ENCODE measurements around the gene RPS6KA6. TPM values are rescaled to one million over a fixed set of nuclear protein-coding genes. Genes with fewer than 3 reads are reported as not detected.

The RPS6KA6 gene
- 0.54 TPM for total RNA-seq
- long read RNA-seq, partial matches to known transcripts = 0 of 2 reads
- long read RNA-seq, other reads (novel, unspliced or antisense) = 0 of 2 reads

GRCh38 chrX:84187533-84188319, at the start of gene RPS6KA6:
Gene RPS6KA6, minus strand, starts transcription at chrX:84188199. Its CDS starts 300 bp downstream, at chrX:84187899.
- intact Hi-C loops (cut with DNase I) = no loop called here
- peak; percentile 57 for ATAC-seq (ENCODE audit: poor library complexity)
- peak; percentile 34 for DNase-seq

GRCh38 chrX:84224741-84225140, 36.7 kb upstream of the RPS6KA6 start:
- intact Hi-C loops (cut with DNase I) = no loop called here
- DNase-seq (no peak), ATAC-seq (ENCODE audit: poor library complexity) (no peak)

GRCh38 chrX:84223261-84223660, 35.3 kb upstream of the RPS6KA6 start:
- ATAC-seq (ENCODE audit: poor library complexity) (no peak), DNase-seq (no peak)
- intact Hi-C loops (cut with DNase I) = no loop called here

GRCh38 chrX:84221181-84221580, 33.2 kb upstream of the RPS6KA6 start:
- intact Hi-C loops (cut with DNase I) = no loop called here
- DNase-seq (no peak), ATAC-seq (ENCODE audit: poor library complexity) (no peak)

GRCh38 chrX:84219551-84219950, 31.6 kb upstream of the RPS6KA6 start:
- ATAC-seq (ENCODE audit: poor library complexity) (no peak), DNase-seq (no peak)
- intact Hi-C loops (cut with DNase I) = no loop called here

GRCh38 chrX:84218726-84219125, 30.7 kb upstream of the RPS6KA6 start:
- intact Hi-C loops (cut with DNase I) = no loop called here
- no peak for ATAC-seq (ENCODE audit: poor library complexity)
- no peak for DNase-seq

- DNase-seq (no peak), ATAC-seq (ENCODE audit: poor library complexity) (no peak)
- intact Hi-C loops (cut with DNase I) = no loop called here
These were observed 28.9 kb upstream of the RPS6KA6 start for GRCh38 chrX:84216881-84217280.

- ATAC-seq (ENCODE audit: poor library complexity) (no peak), DNase-seq (no peak)
- intact Hi-C loops (cut with DNase I) = no loop called here
These were observed 28.4 kb upstream of the RPS6KA6 start for GRCh38 chrX:84216406-84216805.

- ATAC-seq (ENCODE audit: poor library complexity) = no peak
- intact Hi-C loops (cut with DNase I) = no loop called here
These were observed 17.3 kb upstream of the RPS6KA6 start for GRCh38 chrX:84205276-84205675.

GRCh38 chrX:84199688-84200087, 11.7 kb upstream of the RPS6KA6 start:
- DNase-seq = no peak
- intact Hi-C loops (cut with DNase I) = no loop called here
- no peak for ATAC-seq (ENCODE audit: poor library complexity)

More at GRCh38 chrX:84205276-84205675, 17.3 kb upstream of the RPS6KA6 start:
- no peak for DNase-seq

- no peak for DNase-seq
- no peak for ATAC-seq (ENCODE audit: poor library complexity)
- intact Hi-C loops (cut with DNase I) = no loop called here
These were observed 9.6 kb upstream of the RPS6KA6 start for GRCh38 chrX:84197550-84197949.

GRCh38 chrX:84192006-84192405, 4.0 kb upstream of the RPS6KA6 start:
- ATAC-seq (ENCODE audit: poor library complexity) (no peak), DNase-seq (no peak)
- intact Hi-C loops (cut with DNase I) = no loop called here

GRCh38 chrX:84189125-84189524, 1.1 kb upstream of the RPS6KA6 start:
- ATAC-seq (ENCODE audit: poor library complexity) = no peak
- DNase-seq = no peak
- intact Hi-C loops (cut with DNase I) = no loop called here

- DNase-seq = peak; percentile 59
- intact Hi-C loops (cut with DNase I) = no loop called here
- ATAC-seq (ENCODE audit: poor library complexity) = peak; percentile 67
These were observed 378 bp upstream of the RPS6KA6 start for GRCh38 chrX:84188320-84188834.

GRCh38 chrX:84186603-84187532, 1.1 kb downstream of the RPS6KA6 start:
- ATAC-seq (ENCODE audit: poor library complexity) (no peak), DNase-seq (no peak)
- intact Hi-C loops (cut with DNase I) = no loop called here

GRCh38 chrX:84182516-84182915, 5.5 kb downstream of the RPS6KA6 start:
- intact Hi-C loops (cut with DNase I) = no loop called here
- ATAC-seq (ENCODE audit: poor library complexity) (no peak), DNase-seq (no peak)

- no peak for DNase-seq
- no peak for ATAC-seq (ENCODE audit: poor library complexity)
- intact Hi-C loops (cut with DNase I) = no loop called here
These were observed 12.0 kb downstream of the RPS6KA6 start for GRCh38 chrX:84175958-84176357.

GRCh38 chrX:84175274-84175673, 12.7 kb downstream of the RPS6KA6 start:
- intact Hi-C loops (cut with DNase I) = no loop called here
- ATAC-seq (ENCODE audit: poor library complexity) (no peak), DNase-seq (no peak)

- intact Hi-C loops (cut with DNase I) = no loop called here
- ATAC-seq (ENCODE audit: poor library complexity) (no peak), DNase-seq (no peak)
These were observed 13.7 kb downstream of the RPS6KA6 start for GRCh38 chrX:84174348-84174747.

Data from Right ventricle myocardium superior (tissue), 1 donor.